Measurements from ENCODE around the gene HES1. TPM values are rescaled to one million over a fixed set of nuclear protein-coding genes. Genes with fewer than 3 reads are reported as not detected.

HES1 gene
- total and polyA plus RNA-seq, 9 of the 15 experiments (the other 6 are each of a cell fraction or from before 2014, with no cell fraction given), result 3.4 to 37.0 (median 19.3) TPM

DNA sequence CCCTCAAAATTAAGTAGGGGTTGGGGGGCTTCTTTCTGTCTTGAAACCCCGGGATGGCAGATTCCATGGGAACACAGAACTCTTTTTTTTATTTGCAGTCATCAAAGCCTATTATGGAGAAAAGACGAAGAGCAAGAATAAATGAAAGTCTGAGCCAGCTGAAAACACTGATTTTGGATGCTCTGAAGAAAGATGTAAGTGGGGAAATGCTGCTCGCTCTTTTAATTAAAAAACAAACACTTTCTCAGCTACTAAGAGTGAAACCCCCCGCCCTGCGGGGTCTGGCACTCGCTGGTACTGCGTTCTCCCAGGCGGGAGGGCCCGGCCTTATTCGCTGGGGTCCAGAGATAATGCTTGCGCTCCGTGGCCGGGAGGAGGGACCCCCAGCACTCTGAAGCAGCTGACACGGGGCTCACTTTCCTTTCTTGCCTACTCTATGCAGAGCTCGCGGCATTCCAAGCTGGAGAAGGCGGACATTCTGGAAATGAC, 615 bp downstream of the HES1 start (continued):
- TF ChIP-seq, protein P1, sequence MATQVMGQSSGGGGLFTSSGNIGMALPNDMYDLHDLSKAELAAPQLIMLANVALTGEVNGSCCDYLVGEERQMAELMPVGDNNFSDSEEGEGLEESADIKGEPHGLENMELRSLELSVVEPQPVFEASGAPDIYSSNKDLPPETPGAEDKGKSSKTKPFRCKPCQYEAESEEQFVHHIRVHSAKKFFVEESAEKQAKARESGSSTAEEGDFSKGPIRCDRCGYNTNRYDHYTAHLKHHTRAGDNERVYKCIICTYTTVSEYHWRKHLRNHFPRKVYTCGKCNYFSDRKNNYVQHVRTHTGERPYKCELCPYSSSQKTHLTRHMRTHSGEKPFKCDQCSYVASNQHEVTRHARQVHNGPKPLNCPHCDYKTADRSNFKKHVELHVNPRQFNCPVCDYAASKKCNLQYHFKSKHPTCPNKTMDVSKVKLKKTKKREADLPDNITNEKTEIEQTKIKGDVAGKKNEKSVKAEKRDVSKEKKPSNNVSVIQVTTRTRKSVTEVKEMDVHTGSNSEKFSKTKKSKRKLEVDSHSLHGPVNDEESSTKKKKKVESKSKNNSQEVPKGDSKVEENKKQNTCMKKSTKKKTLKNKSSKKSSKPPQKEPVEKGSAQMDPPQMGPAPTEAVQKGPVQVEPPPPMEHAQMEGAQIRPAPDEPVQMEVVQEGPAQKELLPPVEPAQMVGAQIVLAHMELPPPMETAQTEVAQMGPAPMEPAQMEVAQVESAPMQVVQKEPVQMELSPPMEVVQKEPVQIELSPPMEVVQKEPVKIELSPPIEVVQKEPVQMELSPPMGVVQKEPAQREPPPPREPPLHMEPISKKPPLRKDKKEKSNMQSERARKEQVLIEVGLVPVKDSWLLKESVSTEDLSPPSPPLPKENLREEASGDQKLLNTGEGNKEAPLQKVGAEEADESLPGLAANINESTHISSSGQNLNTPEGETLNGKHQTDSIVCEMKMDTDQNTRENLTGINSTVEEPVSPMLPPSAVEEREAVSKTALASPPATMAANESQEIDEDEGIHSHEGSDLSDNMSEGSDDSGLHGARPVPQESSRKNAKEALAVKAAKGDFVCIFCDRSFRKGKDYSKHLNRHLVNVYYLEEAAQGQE (IDR thresholded peaks at IDR 0.05; ENCODE audit: borderline replicate concordance), result no peak
- TF ChIP-seq, protein P1 (CRISPR knock-in tag; IDR thresholded peaks at IDR 0.05; ENCODE audit: low read depth), result no peak
- TF ChIP-seq, protein P2, sequence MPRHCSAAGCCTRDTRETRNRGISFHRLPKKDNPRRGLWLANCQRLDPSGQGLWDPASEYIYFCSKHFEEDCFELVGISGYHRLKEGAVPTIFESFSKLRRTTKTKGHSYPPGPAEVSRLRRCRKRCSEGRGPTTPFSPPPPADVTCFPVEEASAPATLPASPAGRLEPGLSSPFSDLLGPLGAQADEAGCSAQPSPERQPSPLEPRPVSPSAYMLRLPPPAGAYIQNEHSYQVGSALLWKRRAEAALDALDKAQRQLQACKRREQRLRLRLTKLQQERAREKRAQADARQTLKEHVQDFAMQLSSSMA (CRISPR knock-in tag; IDR thresholded peaks at IDR 0.05), result 0 out of 2 replicates have a peak, but pooled peaks have one; percentile 19
- no peak for TF ChIP-seq SP2 (IDR thresholded peaks at IDR 0.05; ENCODE audit: extremely low read depth, low read depth, low read length, poor library complexity, severe bottlenecking)
- TF ChIP-seq, protein P3, sequence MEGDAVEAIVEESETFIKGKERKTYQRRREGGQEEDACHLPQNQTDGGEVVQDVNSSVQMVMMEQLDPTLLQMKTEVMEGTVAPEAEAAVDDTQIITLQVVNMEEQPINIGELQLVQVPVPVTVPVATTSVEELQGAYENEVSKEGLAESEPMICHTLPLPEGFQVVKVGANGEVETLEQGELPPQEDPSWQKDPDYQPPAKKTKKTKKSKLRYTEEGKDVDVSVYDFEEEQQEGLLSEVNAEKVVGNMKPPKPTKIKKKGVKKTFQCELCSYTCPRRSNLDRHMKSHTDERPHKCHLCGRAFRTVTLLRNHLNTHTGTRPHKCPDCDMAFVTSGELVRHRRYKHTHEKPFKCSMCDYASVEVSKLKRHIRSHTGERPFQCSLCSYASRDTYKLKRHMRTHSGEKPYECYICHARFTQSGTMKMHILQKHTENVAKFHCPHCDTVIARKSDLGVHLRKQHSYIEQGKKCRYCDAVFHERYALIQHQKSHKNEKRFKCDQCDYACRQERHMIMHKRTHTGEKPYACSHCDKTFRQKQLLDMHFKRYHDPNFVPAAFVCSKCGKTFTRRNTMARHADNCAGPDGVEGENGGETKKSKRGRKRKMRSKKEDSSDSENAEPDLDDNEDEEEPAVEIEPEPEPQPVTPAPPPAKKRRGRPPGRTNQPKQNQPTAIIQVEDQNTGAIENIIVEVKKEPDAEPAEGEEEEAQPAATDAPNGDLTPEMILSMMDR (IDR thresholded peaks at IDR 0.05 in 2 of 3, conservative IDR thresholded peaks at IDR 0.05 in 1 of 3; ENCODE audit: insufficient read depth in 2 of 3, low read depth in 1 of 3, low read length in 3 of 3), result no peak
- no peak for TF ChIP-seq RBM15 (IDR thresholded peaks at IDR 0.05; ENCODE audit: insufficient read depth, low read length)
- TF ChIP-seq, protein P4, sequence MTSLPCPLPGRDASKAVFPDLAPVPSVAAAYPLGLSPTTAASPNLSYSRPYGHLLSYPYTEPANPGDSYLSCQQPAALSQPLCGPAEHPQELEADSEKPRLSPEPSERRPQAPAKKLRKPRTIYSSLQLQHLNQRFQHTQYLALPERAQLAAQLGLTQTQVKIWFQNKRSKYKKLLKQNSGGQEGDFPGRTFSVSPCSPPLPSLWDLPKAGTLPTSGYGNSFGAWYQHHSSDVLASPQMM (CRISPR knock-in tag; IDR thresholded peaks at IDR 0.05), result no peak
- TF ChIP-seq VEZF1 (CRISPR knock-in tag; IDR thresholded peaks at IDR 0.05), result no peak
- no peak for TF ChIP-seq RBM39 (optimal IDR thresholded peaks at IDR 0.05; ENCODE audit: low read depth, low read length)
- TF ChIP-seq TAF7 (tag; IDR thresholded peaks at IDR 0.05), result no peak
- no peak for TF ChIP-seq ZNF75A (CRISPR knock-in tag; IDR thresholded peaks at IDR 0.05)
- TF ChIP-seq SAFB2 (IDR thresholded peaks at IDR 0.05; ENCODE audit: borderline replicate concordance, low read depth, low read length, severe bottlenecking), result no peak
